Skeletal muscle satellite cell (primary cell): ENCODE results near the gene ZNRF3.
"Not testable (repeated sequence)": the region's sequence is repeated elsewhere in the genome, so short reads cannot be mapped to it uniquely, and the experiment has no call there.

Source experiments
- H3K27me3 ChIP-seq: 2 replicates; pipeline ENCODE4 v1.7.0; 2013; ENCODE audit warnings: low read length; ENCODE audit not compliant: control insufficient read depth, insufficient read depth
- H3K36me3 ChIP-seq: 2 replicates; pipeline ENCODE4 v1.7.0; 2013; ENCODE audit warnings: mild to moderate bottlenecking, control low read depth, low read length; ENCODE audit not compliant: insufficient read depth
- H3K4me1 ChIP-seq: 2 replicates; pipeline ENCODE4 v1.7.0; 2013; ENCODE audit warnings: low read length; ENCODE audit not compliant: control insufficient read depth, insufficient read depth
- H3K4me2 ChIP-seq: 2 replicates; pipeline ENCODE4 v1.7.0; 2013; ENCODE audit warnings: mild to moderate bottlenecking, low read length
- H3K4me3 ChIP-seq: 2 replicates; pipeline ENCODE4 v1.7.0; 2013; ENCODE audit warnings: low read length
- H3K9ac ChIP-seq: 2 replicates; pipeline ENCODE4 v1.7.0; 2013; ENCODE audit warnings: mild to moderate bottlenecking, low read depth, low read length, moderate library complexity
- H3K9me3 ChIP-seq: replicated peaks from 2 replicates; pipeline ENCODE4 v1.7.0; 2013; ENCODE audit warnings: mild to moderate bottlenecking, control low read depth, low read length

ZNRF3 gene

GRCh38 chr22:28995551-28995950, 112.2 kb downstream of the ZNRF3 start:
- Histone ChIP-seq H3K4me2 (no peak overlapping the region), H3K36me3 (no peaks in the 10 kb centered on the region), H3K4me3 (no peak overlapping the region), H3K9me3 (no peaks in the 10 kb centered on the region), H3K27me3 (no peaks in the 10 kb centered on the region), H3K9ac (no peak overlapping the region), H3K4me1 (peaks cover 11% of the 10 kb centered on the region)

GRCh38 chr22:28997342-28997741, 114.0 kb downstream of the ZNRF3 start:
- Histone ChIP-seq H3K4me1 (peaks cover 12% of the 10 kb centered on the region), H3K4me2 (no peak overlapping the region), H3K9me3 (no peaks in the 10 kb centered on the region), H3K27me3 (no peaks in the 10 kb centered on the region), H3K36me3 (no peaks in the 10 kb centered on the region), H3K4me3 (no peak overlapping the region), H3K9ac (no peak overlapping the region)

- H3K4me3 ChIP-seq = no peak overlapping the region
- peaks cover 12% of the 10 kb centered on the region for H3K4me1 ChIP-seq
- no peaks in the 10 kb centered on the region for H3K27me3 ChIP-seq
- H3K4me2 ChIP-seq = no peak overlapping the region
- no peaks in the 10 kb centered on the region for H3K9me3 ChIP-seq
- H3K36me3 ChIP-seq = no peaks in the 10 kb centered on the region
- H3K9ac ChIP-seq = no peak overlapping the region
Measured at GRCh38 chr22:28998681-28999080, 115.3 kb downstream of the ZNRF3 start.

- Histone ChIP-seq H3K27me3 (no peaks in the 10 kb centered on the region), H3K9ac (no peak overlapping the region), H3K4me1 (peaks cover 12% of the 10 kb centered on the region), H3K9me3 (no peaks in the 10 kb centered on the region), H3K36me3 (no peaks in the 10 kb centered on the region), H3K4me3 (no peak overlapping the region), H3K4me2 (peak overlapping the region; percentile 9)
Measured at GRCh38 chr22:28999510-28999909, 116.1 kb downstream of the ZNRF3 start.

GRCh38 chr22:28999919-29000556, 116.7 kb downstream of the ZNRF3 start:
- H3K4me3 ChIP-seq = no peak overlapping the region
- no peaks in the 10 kb centered on the region for H3K36me3 ChIP-seq
- no peaks in the 10 kb centered on the region for H3K27me3 ChIP-seq
- H3K4me1 ChIP-seq = peaks cover 12% of the 10 kb centered on the region
- H3K4me2 ChIP-seq = peak overlapping the region; percentile 9
- H3K9me3 ChIP-seq = no peaks in the 10 kb centered on the region
- H3K9ac ChIP-seq = no peak overlapping the region

- no peak overlapping the region for H3K9ac ChIP-seq
- no peaks in the 10 kb centered on the region for H3K27me3 ChIP-seq
- H3K36me3 ChIP-seq = no peaks in the 10 kb centered on the region
Measured at GRCh38 chr22:29000641-29001040, 117.3 kb downstream of the ZNRF3 start.

GRCh38 chr22:29002603-29003002, 119.2 kb downstream of the ZNRF3 start:
- Histone ChIP-seq H3K9ac (no peak overlapping the region), H3K27me3 (no peaks in the 10 kb centered on the region), H3K4me2 (no peak overlapping the region), H3K9me3 (no peaks in the 10 kb centered on the region), H3K4me3 (no peak overlapping the region), H3K4me1 (peaks cover 12% of the 10 kb centered on the region), H3K36me3 (no peaks in the 10 kb centered on the region)

More at GRCh38 chr22:29000641-29001040, 117.3 kb downstream of the ZNRF3 start:
- no peaks in the 10 kb centered on the region for H3K9me3 ChIP-seq
- H3K4me2 ChIP-seq = no peak overlapping the region
- no peak overlapping the region for H3K4me3 ChIP-seq
- peaks cover 12% of the 10 kb centered on the region for H3K4me1 ChIP-seq

GRCh38 chr22:29003552-29003951, 120.2 kb downstream of the ZNRF3 start:
- Histone ChIP-seq H3K9me3 (no peaks in the 10 kb centered on the region), H3K27me3 (no peaks in the 10 kb centered on the region), H3K4me2 (no peak overlapping the region), H3K36me3 (no peaks in the 10 kb centered on the region), H3K4me3 (no peak overlapping the region), H3K4me1 (peaks cover 12% of the 10 kb centered on the region), H3K9ac (no peak overlapping the region)

GRCh38 chr22:29003975-29004646, 120.7 kb downstream of the ZNRF3 start:
- Histone ChIP-seq H3K36me3 (no peaks in the 10 kb centered on the region), H3K9me3 (no peaks in the 10 kb centered on the region), H3K4me1 (peaks cover 12% of the 10 kb centered on the region), H3K9ac (no peak overlapping the region), H3K27me3 (no peaks in the 10 kb centered on the region), H3K4me2 (no peak overlapping the region), H3K4me3 (no peak overlapping the region)

GRCh38 chr22:29004647-29005371, 121.4 kb downstream of the ZNRF3 start:
- no peaks in the 10 kb centered on the region for H3K27me3 ChIP-seq
- no peak overlapping the region for H3K4me3 ChIP-seq
- no peak overlapping the region for H3K9ac ChIP-seq
- H3K36me3 ChIP-seq = no peaks in the 10 kb centered on the region
- H3K9me3 ChIP-seq = no peaks in the 10 kb centered on the region
- no peak overlapping the region for H3K4me2 ChIP-seq
- peaks cover 9% of the 10 kb centered on the region for H3K4me1 ChIP-seq

GRCh38 chr22:29005754-29006153, 122.4 kb downstream of the ZNRF3 start:
- H3K4me2 ChIP-seq, H3K4me1 ChIP-seq, H3K9ac ChIP-seq, H3K9me3 ChIP-seq, H3K27me3 ChIP-seq, H3K36me3 ChIP-seq, H3K4me3 ChIP-seq: not testable (repeated sequence)
